Immature natural killer cell (primary cell): ENCODE data around the gene ATP10B. TPM values are rescaled to one million over a fixed set of nuclear protein-coding genes. Genes with fewer than 3 reads are reported as not detected.
"Not testable (repeated sequence)": the region's sequence is repeated elsewhere in the genome, so short reads cannot be mapped to it uniquely, and the experiment has no call there.

Experiments used
- DNase-seq, 3 donors: peaks; one replicate each; pipeline ENCODE4 v3.0.0; 2022; ENCODE audit warnings: mixed read lengths in 1 of 3
- H3K27ac Mint-ChIP-seq, 6 donors: one replicate each; pipeline ENCODE4 v1.8.0; 2020; ENCODE audit warnings: mixed read lengths in 6 of 6, mild to moderate bottlenecking in 5 of 6, inconsistent platforms in 4 of 6, moderate library complexity in 3 of 6
- H3K27me3 Mint-ChIP-seq, 3 donors: one replicate each; pipeline ENCODE4 v1.8.0; 2020 to 2021; ENCODE audit warnings: low read depth in 3 of 3, mild to moderate bottlenecking in 3 of 3, mixed read lengths in 3 of 3, moderate library complexity in 3 of 3, inconsistent platforms in 1 of 3
- H3K36me3 Mint-ChIP-seq, 3 donors: one replicate each; pipeline ENCODE4 v1.8.0; 2020; ENCODE audit warnings: mixed read lengths in 3 of 3, inconsistent platforms in 2 of 3, mild to moderate bottlenecking in 2 of 3
- H3K4me1 Mint-ChIP-seq, 2 donors: one replicate each; pipeline ENCODE4 v1.8.0; 2020; ENCODE audit warnings: inconsistent platforms in 2 of 2, mild to moderate bottlenecking in 2 of 2, mixed read lengths in 2 of 2, moderate library complexity in 1 of 2
- H3K4me3 Mint-ChIP-seq, 5 donors: one replicate each; pipeline ENCODE4 v1.8.0; 2020; ENCODE audit warnings: mild to moderate bottlenecking in 5 of 5, mixed read lengths in 5 of 5, inconsistent platforms in 3 of 5, moderate library complexity in 3 of 5
- H3K9me3 Mint-ChIP-seq, 6 donors: one replicate each; pipeline ENCODE4 v1.8.0; 2020; ENCODE audit warnings: mild to moderate bottlenecking in 6 of 6, mixed read lengths in 6 of 6, inconsistent platforms in 4 of 6, moderate library complexity in 3 of 6
- polyA plus RNA-seq, 3 donors: library from polyadenylated mRNA; unstranded; fragments of 300-500 nt; fragmentation: Illumina TruSeq; gene quantifications; one replicate each; pipeline ENCODE4 v1.2.3, GENCODE V29; 2021

ATP10B gene
- polyA plus RNA-seq, 3 donors from 2014 or later = not detected

DNA sequence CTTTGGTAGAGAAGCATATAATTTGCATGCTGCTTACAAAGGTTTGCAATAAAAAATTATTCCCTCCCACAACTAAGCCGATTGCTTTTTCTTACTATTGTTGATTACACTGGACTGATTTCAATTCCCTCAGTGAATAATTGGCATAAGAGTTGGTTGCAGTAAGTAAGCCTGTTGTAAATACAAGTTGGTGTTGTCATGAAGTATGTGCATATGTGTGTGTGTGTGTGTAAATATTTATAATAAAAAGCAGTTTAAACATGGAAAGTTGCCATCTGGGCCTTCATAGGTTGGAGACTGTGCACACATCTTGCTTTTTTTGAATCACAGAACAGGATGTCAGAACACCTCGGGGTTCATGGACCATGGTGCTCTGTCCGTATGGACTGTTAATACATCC is 131.2 kb downstream of the ATP10B start:
- peaks cover 0 to 3% (median 0%) of the 10 kb centered on the region in 3 donors for H3K27me3 Mint-ChIP-seq
- no peaks in the 10 kb centered on the region for H3K36me3 Mint-ChIP-seq
- no peak overlapping the region for H3K4me3 Mint-ChIP-seq
- no peaks in the 10 kb centered on the region for H3K9me3 Mint-ChIP-seq
- H3K4me1 Mint-ChIP-seq = no peaks in the 10 kb centered on the region
- DNase-seq = no peak
- H3K27ac Mint-ChIP-seq = no peak overlapping the region

DNA sequence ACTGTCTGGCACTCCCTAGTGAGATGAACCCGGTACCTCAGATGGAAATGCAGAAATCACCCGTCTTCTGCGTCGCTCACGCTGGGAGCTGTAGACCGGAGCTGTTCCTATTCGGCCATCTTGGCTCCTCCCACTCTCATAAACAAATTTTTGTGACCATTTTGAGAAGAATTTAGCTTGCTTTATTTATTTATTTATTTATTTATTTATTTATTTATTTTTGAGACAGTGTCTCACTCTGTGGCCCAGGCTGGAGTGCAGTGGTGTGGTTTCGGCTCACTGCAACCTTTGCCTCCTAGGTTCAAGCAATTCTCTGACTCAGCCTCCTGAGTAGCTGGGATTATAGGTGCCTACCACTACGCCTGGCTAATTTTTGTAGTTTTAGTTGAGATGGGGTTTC is 136.5 kb downstream of the ATP10B start:
- not testable (repeated sequence) for H3K36me3 Mint-ChIP-seq

DNA sequence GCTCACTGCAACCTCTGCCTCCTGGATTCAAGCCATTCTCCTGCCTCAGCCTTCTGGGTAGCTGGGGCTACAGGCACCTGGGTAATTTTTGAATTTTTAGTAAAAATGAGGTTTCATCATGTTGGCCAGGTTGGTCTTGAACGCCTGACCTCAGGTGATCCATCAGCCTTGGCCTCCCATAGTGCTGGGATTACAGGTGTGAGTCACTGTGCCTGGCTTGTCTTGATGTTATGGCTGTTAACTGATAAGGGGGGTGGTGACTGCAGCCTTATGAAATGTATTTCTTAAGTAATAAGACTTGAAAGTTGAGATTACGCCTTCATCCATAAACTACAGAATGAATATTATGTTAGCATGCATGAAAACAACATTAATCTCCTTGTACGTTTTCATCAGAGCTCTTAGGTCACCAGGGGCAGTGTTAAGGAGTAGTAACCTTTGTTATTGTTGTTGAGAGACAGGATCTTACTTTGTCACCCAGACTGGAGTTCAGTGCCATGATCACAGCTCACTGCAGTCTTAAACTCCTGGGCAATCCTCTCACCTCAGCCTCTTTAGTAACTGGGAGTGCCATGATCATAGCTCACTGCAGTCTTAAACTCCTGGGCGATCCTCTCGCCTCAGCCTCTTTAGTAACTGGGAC is 148.3 kb downstream of the ATP10B start:
- Mint-ChIP-seq H3K9me3 (peaks cover 0 to 4% (median 0%) of the 10 kb centered on the region in 6 donors), H3K36me3 (no peaks in the 10 kb centered on the region), H3K4me3 (no peak overlapping the region), H3K27ac (no peak overlapping the region), H3K4me1 (no peaks in the 10 kb centered on the region), H3K27me3 (peaks cover 3 to 6% (median 4%) of the 10 kb centered on the region in 3 donors)
- no peak for DNase-seq

More for the DNA sequence above, 136.5 kb downstream of the ATP10B start:
- not testable (repeated sequence) for H3K4me3 Mint-ChIP-seq, H3K4me1 Mint-ChIP-seq, H3K9me3 Mint-ChIP-seq, DNase-seq, H3K27ac Mint-ChIP-seq, H3K27me3 Mint-ChIP-seq

DNA sequence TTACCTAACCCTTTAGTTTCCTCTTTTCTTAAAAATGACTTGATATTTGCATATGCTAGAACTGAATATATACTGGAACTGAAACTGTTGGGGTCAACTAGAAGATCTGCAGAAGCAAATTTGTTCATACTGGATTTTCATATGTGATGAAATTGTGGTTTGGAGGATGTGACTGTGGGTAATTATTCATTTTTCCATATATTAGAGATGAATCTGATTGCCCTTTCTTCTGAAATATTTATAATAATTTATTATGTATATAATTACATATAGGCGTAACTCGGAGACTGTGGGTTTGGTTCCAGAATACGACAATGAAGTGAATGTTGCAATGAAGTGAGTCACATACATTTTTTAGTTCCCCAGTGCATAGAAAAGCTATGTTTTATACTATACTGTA is 149.1 kb downstream of the ATP10B start:
- Mint-ChIP-seq H3K36me3 (no peaks in the 10 kb centered on the region), H3K27ac (no peak overlapping the region), H3K9me3 (peaks cover 0 to 4% (median 0%) of the 10 kb centered on the region in 6 donors), H3K27me3 (peaks cover 0 to 3% (median 3%) of the 10 kb centered on the region in 3 donors), H3K4me1 (no peaks in the 10 kb centered on the region), H3K4me3 (no peak overlapping the region)
- DNase-seq = no peak

DNA sequence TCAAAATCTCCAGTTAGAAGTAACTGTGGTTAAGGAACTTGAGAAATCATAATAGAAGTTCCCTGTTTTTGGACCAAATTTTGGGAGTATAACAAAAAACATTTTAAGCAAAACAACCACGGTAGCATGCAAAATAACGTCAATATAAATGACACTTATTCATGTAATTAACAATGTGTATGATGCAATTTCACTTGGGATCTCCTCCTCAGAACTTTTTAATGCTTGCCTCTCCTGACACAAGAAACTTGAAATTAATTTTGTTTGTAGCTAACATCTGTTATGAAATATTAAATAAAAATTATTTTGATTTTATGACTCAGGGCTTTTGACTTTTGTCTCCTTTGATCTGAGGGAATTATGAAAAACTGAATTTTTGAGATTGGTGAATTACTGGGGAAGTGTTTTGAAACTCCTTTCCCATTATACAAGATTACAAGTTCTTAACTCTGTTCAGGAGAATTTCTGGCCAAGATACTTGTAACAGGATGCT is 149.7 kb downstream of the ATP10B start:
- H3K36me3 Mint-ChIP-seq = no peaks in the 10 kb centered on the region
- H3K27ac Mint-ChIP-seq = no peak overlapping the region
- H3K4me1 Mint-ChIP-seq = no peaks in the 10 kb centered on the region
- H3K9me3 Mint-ChIP-seq = peaks cover 0 to 4% (median 0%) of the 10 kb centered on the region in 6 donors
- DNase-seq = no peak
- H3K27me3 Mint-ChIP-seq = peaks cover 0 to 3% (median 3%) of the 10 kb centered on the region in 3 donors
- H3K4me3 Mint-ChIP-seq = no peak overlapping the region

DNA sequence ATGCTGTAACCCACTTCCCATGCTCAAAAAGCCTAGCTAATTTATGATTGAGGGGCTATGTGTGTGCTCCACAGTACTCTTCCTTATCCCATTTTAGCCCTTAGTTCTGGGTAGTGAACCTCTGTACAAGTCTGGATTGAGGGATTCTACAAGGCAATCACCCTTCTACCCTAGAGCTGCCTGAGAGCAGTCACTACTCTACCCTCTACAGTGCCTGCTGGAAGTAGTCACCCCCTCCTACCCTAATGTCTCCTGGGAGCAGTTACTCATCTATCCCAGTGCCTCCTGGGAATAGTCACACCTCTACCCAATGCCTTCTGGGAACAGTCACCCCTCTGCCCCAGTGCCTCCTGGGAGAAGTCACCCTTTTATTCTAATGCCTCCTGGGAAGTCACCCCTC is 150.6 kb downstream of the ATP10B start:
- H3K27ac Mint-ChIP-seq = no peak overlapping the region
- H3K9me3 Mint-ChIP-seq = peaks cover 0 to 4% (median 0%) of the 10 kb centered on the region in 6 donors
- DNase-seq = no peak
- H3K27me3 Mint-ChIP-seq = peaks cover 0 to 3% (median 3%) of the 10 kb centered on the region in 3 donors
- H3K4me3 Mint-ChIP-seq = no peak overlapping the region
- no peaks in the 10 kb centered on the region for H3K4me1 Mint-ChIP-seq
- H3K36me3 Mint-ChIP-seq = no peaks in the 10 kb centered on the region

DNA sequence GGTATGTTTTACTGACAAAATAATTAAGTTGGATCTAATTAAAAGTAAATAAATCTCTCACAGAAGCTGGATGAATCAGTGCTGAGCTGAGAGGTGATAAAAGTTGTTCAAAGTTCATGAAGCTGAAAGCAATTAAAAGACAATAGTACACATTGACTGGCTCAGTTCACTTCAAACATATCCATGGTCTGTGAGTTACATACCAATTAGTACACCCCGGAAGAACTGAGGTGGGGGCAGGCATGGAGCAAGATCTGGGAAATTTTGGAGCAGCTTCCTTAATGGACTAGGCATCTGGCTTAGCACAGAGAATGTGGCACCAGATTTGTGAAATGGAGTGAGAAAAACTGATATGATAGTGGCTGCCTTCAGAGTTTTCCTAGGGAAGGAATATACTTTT is 152.7 kb downstream of the ATP10B start:
- no peaks in the 10 kb centered on the region for H3K36me3 Mint-ChIP-seq
- H3K27ac Mint-ChIP-seq = no peak overlapping the region
- H3K9me3 Mint-ChIP-seq = peaks cover 0 to 2% (median 0%) of the 10 kb centered on the region in 6 donors
- DNase-seq = no peak
- H3K4me1 Mint-ChIP-seq = no peaks in the 10 kb centered on the region
- peaks cover 0 to 3% (median 1%) of the 10 kb centered on the region in 3 donors for H3K27me3 Mint-ChIP-seq
- H3K4me3 Mint-ChIP-seq = no peak overlapping the region

DNA sequence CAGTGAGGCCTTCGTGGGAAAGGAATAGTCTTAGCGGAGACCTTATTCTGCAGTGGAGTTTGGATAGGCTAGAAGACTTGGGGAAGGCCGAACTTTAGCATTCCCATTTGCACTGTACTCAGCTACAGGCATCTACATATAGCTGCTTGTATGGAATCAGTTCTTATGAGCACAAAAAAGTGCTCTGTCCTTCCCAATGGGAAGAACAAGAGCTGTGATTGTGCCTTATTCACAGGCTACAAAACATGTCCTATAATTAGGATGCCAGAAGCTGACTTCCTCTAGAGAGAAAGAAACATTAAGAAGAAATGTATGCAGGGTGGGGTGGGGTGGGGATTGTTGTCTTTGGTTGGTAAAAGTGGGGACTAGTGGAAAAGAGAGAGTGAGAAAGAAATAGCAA is 154.7 kb downstream of the ATP10B start:
- Mint-ChIP-seq H3K27ac (no peak overlapping the region), H3K4me1 (no peaks in the 10 kb centered on the region), H3K4me3 (no peak overlapping the region), H3K36me3 (no peaks in the 10 kb centered on the region), H3K9me3 (peaks cover 0 to 2% (median 0%) of the 10 kb centered on the region in 6 donors), H3K27me3 (peaks cover 0 to 12% (median 1%) of the 10 kb centered on the region in 3 donors)
- DNase-seq = no peak

DNA sequence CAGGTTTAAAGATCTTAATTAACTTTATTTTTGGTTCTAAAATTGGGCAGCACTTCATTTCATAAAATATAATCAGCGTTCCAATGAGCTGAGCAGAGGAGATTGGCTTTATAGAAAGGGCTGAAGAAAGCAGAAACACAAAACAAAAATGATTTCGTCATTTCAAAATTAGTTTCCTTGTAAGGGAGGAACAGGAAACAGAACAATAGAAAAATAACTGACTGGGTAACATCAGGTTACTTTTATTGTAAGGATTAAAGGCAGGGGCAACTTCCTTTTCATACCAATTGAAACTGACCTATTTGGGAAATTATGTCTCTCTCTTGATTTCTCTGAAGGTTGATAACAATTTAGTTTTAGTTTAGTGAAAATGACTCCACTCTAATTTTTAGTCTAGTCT is 157.1 kb downstream of the ATP10B start:
- Mint-ChIP-seq H3K27ac (no peak overlapping the region), H3K4me1 (no peaks in the 10 kb centered on the region), H3K36me3 (no peaks in the 10 kb centered on the region), H3K4me3 (no peak overlapping the region), H3K27me3 (peaks cover 0 to 12% (median 1%) of the 10 kb centered on the region in 3 donors), H3K9me3 (no peaks in the 10 kb centered on the region)
- DNase-seq = no peak

DNA sequence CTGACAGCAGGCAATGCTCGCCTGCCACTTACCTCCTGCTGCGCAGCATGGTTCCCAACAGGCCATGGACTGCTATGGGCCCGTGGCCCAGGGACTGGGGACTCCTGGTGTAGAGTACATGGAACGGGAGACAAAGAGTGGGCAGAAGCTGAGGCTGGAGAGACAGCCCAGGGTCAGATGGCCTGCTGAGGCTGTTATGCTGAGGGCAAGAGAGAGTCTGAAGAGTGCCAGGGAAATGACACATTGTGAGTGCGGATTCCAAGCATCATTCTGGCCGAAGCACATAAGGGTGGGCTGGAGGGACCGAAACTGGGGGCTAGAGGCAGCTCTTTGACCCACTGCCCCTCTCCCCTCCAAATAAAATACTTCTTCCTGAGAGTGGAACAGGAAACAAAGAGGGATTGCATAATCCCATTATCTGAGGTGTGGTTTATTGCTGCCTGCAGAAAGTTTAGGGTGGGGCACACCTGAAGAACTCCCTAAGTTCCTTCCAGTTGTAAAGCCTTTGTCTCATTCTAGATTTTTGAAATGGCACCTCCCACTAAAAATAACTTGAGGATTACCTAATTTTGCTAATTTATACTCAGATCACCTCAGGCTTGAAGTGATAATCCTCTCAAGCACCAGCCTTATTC is 158.1 kb downstream of the ATP10B start:
- DNase-seq = no peak
- Mint-ChIP-seq H3K27me3 (peaks cover 0 to 12% (median 1%) of the 10 kb centered on the region in 3 donors), H3K27ac (no peak overlapping the region), H3K36me3 (no peaks in the 10 kb centered on the region), H3K4me1 (no peaks in the 10 kb centered on the region), H3K9me3 (no peaks in the 10 kb centered on the region), H3K4me3 (no peak overlapping the region)

DNA sequence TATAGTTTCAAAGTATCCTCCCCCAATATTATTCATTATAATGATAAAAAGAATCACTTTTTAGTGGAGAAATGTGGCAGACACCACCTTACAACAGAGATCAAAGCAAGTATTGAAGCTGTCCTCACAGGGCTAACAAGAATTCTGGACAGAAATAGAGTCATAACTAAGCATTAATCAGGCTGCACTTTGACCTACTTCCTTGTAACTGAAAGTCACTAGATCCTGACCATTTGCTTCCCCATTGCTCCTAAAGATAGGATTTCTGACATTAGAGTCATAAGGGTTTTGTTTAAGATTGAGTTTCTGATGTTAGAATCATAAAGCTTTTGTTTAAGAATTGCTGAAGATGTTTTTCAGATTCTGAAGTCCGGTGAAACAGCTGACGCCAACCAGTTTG is 159.7 kb downstream of the ATP10B start:
- peaks cover 0 to 12% (median 0%) of the 10 kb centered on the region in 3 donors for H3K27me3 Mint-ChIP-seq
- DNase-seq = no peak
- no peaks in the 10 kb centered on the region for H3K4me1 Mint-ChIP-seq
- H3K36me3 Mint-ChIP-seq = no peaks in the 10 kb centered on the region
- H3K4me3 Mint-ChIP-seq = no peak overlapping the region
- H3K27ac Mint-ChIP-seq = no peak overlapping the region
- H3K9me3 Mint-ChIP-seq = no peaks in the 10 kb centered on the region

DNA sequence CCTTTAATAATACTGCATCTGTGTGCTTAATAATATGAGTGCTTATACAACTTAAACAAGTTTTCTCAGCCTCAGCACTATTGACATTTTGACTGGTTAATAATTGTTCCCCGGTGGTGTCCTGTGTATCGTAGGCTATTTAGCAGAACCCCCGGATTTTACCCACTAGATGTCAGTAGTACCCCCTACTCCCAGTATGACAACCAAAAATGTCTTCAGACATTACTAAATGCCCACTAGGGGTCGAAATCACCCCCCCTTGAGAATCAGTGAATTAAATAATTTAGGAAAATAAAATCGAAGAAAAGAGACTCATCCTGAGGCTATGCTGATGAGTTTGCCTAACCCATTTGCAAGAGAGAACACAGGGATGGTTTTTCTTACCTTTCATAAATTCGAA is 166.3 kb downstream of the ATP10B start:
- Mint-ChIP-seq H3K9me3 (no peaks in the 10 kb centered on the region), H3K4me3 (no peak overlapping the region), H3K36me3 (no peaks in the 10 kb centered on the region), H3K27me3 (no peaks in the 10 kb centered on the region), H3K27ac (no peak overlapping the region), H3K4me1 (no peaks in the 10 kb centered on the region)
- DNase-seq = no peak

DNA sequence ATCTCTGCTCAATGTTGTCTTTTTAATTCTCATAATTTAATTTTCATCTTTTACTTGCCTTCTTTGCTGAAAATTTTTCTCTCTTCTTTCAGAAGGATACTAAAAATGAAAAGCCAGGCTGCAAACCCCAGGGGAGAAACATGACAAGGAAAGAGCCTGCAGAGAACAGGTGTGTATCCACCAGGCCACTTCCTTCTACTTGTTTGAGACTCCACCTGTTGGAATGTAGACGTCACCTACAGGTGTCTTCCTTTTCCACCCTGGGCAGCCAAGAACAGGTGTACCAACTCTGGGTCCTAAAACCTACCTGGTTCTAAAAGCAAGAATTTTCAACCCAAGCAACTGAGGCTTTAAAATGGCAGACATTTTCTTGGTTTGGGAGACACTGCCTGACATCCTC is 166.8 kb downstream of the ATP10B start:
- Mint-ChIP-seq H3K4me3 (no peak overlapping the region), H3K9me3 (no peaks in the 10 kb centered on the region), H3K4me1 (no peaks in the 10 kb centered on the region), H3K27ac (no peak overlapping the region), H3K36me3 (no peaks in the 10 kb centered on the region), H3K27me3 (no peaks in the 10 kb centered on the region)
- DNase-seq = no peak

DNA sequence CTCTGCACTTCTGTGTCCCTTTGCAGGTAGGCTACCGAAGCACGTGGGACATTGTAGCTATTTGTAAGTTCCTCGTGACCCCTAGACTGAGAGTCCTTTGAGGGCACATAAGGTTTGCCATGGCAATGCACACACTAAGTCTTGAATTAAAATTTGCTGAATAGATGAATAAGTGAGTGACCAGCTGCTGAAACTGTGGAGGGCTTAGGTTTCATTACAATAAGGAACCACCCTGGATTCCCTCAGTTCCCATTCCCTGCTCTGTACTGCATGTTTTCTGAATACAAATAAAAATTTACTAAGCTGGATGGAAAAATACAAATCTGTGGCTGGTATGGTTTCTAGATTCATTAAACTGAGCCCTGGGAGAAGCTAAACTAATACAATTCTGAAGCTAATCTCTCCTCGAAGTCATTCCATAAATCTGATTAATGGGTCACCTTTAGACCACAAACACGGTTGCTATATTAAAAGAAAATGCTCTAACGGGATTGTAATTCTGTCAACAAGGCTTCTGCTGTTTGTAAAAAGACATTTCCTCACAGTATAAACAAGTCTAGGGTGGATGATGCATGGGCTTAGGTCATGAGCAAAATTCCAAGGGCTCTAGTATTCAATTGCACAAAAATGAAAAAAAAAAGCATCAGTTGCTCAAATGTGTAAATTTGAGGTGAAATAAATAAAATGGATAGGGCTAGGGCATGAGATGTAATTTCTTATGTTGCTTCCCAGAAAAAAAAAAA is 172.3 kb downstream of the ATP10B start:
- Mint-ChIP-seq H3K27me3 (peaks cover 0 to 3% (median 0%) of the 10 kb centered on the region in 3 donors), H3K4me3 (no peak overlapping the region), H3K4me1 (no peaks in the 10 kb centered on the region), H3K36me3 (no peaks in the 10 kb centered on the region), H3K9me3 (peaks cover 0 to 2% (median 0%) of the 10 kb centered on the region in 6 donors), H3K27ac (no peak overlapping the region)
- DNase-seq = no peak
